Measurements from ENCODE around the gene TM9SF3.
"Not testable (repeated sequence)": the region's sequence is repeated elsewhere in the genome, so short reads cannot be mapped to it uniquely, and the experiment has no call there.

The TM9SF3 gene

DNA sequence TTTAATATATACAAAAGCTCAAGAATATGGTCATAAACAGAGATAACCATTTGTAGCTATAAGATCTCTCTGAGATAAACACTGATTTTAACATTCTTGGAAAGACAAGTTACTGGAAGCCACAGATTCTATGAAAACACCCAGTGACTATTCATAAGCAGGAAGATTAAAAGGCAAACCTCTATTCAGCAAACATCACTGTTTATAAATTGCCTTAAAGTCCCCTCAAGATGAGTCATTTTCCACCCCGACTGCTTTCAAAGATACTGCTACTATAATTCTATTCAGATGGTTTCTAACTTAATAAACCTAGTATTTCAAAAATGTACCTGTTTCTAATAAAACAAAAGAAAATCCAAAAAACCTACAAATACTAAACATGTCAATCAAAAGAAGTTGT lies 21.0 kb downstream of the TM9SF3 start:
- ATAC-seq = peak; percentile 77 to 93

DNA sequence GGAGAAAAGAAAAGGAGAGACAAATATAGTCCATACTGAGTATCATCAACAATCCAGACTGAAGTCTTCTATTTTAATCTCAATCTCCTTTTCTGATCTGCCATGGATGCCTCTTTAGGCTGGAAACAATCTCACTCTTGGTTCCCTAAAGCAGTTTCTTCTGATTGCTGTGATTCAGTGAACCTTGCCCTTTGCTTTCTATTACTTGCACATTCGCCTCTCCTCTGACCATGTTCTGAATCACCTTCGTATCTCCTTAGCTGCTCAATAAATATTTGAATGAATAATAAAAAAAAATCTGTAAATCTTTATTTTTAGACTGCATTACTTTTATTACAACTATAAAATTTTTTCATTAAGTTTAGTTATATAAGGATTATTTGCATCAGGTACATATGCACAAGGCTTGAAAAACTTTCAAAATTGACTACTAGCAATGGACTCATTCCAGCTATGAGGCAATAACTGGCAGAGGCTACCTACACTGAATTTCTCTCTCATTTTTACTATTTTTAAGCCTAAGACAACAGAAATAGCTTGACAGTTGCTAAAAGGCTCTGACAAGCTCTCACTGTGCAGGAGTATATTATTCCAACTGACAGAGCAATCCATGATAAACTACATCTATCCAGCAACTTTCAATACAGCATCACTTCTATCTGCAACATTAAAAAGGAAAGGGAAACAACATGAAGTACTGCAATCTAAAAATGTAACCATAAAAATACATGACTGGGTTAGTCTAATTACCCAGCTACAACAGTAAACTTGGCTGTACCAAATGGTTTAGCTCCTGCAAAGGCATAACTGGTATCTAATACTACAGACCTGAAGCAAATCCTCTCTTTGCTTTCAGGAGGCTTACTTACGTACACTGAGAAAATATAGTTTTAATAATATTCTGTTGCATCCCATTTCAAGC lies 25.6 kb downstream of the TM9SF3 start:
- ATAC-seq = no peak

- ATAC-seq = no peak
These were observed 26.3 kb downstream of the TM9SF3 start for GRCh38 chr10:96560489-96560888.

GRCh38 chr10:96556003-96556402 lies 30.8 kb downstream of the TM9SF3 start:
- ATAC-seq = no peak

- no peak for ATAC-seq
These were observed 31.5 kb downstream of the TM9SF3 start for GRCh38 chr10:96555330-96555729.

GRCh38 chr10:96548589-96548988 lies 38.2 kb downstream of the TM9SF3 start:
- ATAC-seq = no peak

DNA sequence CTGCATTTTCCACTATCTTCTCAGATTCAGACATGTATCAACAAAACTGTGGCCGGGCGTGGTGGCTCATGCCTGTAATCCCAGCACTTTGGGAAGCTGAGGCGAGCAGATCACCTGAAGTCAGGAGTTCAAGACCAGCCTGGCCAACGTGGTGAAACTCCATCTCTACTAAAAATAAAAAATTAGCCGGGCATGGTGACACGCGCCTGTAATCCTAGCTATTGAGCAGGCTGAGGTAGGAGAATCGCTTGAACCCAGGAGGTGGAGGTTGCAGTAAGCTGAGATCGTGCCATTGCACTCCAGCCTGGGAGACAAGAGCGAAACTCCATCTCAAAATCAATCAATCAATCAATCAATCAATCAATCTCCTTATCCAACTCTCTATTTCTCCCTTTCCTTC lies 41.3 kb downstream of the TM9SF3 start:
- not testable (repeated sequence) for ATAC-seq

- ATAC-seq = no peak
These were observed 44.9 kb downstream of the TM9SF3 start for GRCh38 chr10:96541921-96542320.

GRCh38 chr10:96540240-96540639 lies 46.6 kb downstream of the TM9SF3 start:
- ATAC-seq = no peak

DNA sequence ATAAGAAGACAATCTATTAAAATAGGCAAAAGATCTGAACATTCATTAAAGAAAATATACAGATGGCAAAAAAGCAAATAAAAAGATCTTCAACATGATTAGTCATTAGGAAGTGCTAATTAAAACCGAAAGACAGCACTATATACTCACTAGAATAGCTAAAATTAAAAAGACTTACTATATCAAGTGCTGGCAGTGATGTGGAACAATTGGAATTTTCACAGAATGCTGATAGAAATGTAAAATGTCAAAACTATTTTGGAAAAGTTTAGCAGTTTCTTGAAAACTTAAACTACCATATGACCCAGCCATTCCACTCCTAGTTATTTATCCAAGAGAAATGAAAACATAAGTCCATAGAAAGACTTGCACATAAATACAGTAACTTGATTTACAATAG lies 48.1 kb downstream of the TM9SF3 start:
- ATAC-seq = no peak

DNA sequence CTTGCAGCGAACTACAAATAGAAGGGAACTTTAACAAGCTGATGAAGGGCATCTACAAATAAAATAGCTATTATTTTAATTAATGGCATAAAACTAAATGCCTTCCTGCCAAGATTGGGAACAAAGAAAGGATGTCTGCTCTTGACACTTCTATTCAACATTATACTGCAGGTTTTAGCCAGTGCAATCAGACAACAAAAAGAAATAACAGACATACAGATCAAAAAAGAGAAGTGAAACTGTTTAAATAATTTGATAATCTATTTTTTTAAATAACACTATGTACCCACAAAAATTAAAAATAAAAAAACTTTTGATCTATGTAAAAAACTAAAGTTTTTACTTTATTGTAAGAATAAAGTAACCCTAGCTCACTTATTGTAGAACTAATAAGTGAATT lies 50.7 kb downstream of the TM9SF3 start:
- no peak for ATAC-seq

- no peak for ATAC-seq
These were observed 54.3 kb downstream of the TM9SF3 start for GRCh38 chr10:96532523-96532922.

DNA sequence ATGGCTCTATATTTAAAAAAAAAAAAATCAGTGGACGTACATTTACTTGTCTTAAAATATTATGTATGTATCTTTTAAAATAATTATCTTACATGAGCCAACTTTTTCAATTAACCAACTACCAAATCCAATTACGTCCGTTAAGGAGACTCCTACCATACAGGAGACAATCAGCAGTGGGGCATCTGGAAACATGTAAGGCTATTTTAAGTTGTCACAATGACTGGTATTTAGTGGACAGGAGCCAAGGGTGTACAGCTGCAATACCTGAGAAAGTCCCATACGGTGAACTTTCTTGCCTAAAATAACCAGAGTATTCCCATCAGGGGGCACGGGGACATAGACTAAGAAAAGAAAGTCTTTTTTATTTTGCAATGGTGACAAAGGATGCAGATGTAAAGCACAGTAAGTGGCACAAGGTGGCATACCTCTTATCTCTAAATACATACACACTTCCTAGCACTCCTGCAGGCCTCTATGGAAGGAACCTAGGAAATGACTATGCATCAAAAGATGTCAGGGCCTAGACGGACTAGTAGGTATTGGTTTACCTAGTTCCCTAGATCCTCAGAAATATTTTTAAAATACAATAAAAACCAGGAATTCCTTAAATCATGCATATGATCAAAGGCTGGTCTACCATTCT lies 57.1 kb downstream of the TM9SF3 start:
- ATAC-seq = no peak

DNA sequence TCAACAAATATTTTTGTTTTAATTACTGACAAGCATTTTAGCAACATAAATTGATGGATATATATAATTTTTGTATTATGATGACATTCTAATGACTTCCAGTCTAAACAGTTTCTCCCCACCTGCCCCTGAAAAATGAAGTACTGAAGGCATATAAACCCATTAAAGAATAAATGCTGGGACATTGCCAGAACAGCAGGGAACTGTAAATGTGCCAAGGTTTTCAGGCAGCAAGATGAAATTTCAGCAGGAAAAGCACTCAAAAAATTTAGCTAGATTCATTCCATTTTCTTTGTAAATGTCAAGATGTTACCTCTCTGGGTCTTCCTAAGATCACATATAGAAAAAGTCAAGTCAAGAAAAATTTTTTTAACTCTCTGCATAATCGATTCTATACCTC lies 62.1 kb downstream of the TM9SF3 start:
- ATAC-seq = no peak

DNA sequence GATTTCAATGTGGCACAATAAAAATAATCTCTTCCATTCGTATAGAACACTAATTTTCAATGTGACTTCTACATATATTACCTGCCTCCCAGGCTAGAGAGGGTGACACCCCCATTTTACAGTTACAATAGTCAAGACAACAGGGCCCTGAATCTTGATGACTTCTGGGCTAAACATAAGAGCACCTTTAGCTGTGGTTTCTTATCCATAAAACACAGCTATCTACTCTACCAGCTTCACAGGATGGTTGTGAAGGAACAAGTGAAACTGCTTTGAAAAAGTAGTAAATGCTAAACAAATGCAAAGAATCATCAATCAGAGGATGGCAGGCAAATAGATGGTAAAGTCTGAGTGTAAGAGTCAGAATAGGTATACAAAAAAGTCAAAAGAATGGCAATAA lies 69.5 kb downstream of the TM9SF3 start:
- ATAC-seq = no peak

GRCh38 chr10:96516337-96516736 lies 70.5 kb downstream of the TM9SF3 start:
- ATAC-seq = no peak

DNA sequence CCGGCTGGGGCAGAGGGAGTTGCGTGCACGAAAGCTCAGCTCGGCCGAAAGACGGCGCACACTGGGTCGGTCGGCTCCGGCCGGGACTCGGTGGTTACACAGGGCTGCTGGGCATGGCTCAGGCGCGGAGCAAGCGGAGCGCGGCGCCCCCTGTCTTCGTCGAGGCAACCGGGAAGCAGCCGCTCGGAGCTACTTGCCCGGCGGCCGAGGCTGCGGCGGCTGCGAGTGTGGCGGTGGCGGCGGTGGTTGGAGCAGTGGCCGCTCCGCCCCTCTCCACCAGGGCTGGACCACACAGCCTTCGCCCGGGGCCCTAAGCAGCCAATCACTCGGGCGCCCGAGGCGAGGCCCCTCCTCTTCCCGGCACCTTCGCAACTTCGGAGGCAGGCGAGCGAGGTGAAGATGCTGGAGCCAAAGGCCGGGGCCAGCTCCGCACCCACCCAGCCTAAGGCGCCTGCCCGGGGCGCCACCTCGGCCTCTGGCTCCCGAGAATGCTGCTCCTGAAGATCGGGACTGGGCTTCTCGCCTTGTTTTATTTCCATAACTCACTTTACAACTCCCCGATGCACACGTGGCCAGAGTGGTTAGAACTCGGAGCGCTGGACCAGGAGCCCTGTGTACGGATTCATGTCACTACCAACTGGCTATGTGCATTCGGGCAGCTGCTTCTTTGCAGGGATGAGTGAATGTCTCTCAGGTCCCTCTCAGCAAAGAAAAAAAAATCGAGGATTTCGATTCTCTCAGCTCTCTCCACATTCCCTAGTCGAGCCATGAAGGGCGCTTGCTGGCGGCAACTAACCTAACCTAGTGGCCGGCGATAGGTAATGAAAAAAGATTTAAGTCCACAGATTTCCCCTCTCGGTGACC lies 72.9 kb downstream of the TM9SF3 start, which contains the start of gene TLL2:
Gene TLL2, minus strand, starts transcription at position 229 of the 864 bp plus-strand sequence. CDS start 241 bp downstream, outside the sequence.
- peak; percentile 78 to 81 for ATAC-seq

DNA sequence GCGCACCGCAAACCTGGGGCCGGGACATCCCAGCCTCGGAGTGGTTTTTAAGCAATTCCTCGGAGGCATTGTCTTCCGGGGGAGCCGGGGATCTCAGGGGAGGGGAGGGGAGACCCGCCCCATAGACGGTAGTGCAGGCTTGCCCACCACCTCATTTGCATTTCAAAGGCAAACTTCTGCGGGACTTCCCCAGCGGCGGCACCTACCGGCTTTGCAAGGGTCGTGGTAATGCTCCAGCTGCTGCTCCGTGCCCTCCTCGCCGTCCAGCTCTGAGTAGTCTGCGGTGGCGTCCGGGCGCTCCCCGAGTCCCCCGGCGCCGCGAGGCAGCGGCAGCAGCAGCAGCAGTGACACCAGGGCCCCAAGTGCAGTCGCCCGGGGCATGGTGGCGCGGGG lies 73.5 kb downstream of the TM9SF3 start:
- ATAC-seq = peak; percentile 26 to 58

DNA sequence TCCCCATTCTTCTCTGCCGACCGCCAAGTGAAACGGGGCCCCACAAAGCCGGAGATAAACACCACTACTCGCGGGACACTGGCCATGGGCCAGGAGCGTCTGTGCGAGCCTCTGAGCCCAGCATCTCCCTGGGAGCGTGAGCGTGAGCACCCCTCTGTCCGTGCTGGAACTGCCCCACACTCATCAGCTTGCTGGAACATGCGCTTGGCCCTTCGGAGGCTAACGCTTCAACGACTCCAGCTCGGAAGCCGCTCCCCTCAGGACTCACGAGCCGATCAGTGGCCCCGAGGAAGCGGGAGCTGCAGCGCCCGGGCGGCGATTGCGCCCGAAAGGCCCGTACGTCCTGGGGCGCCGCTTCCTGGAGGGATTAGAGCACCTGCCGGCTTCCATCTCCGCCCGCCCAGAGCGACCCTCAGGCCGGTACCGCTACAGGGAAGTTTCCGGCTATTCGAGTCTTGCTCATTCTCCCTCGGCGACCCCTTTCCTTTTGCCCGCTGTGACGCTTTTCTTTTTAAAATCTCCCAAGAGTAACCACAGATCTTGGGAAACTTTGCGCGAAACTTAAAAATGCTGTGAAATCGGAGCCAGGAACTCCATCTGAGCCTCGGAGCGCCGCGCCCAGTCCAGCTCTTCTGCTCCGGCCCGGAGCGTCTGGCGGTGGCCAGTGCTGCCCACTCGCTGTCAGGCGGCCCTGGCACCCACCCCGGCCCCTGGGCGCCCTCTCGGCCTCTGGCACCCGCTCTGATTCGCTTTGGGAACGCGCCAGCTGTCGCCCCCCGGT lies 74.1 kb downstream of the TM9SF3 start:
- no peak for ATAC-seq

GRCh38 chr10:96511044-96511945 lies 75.5 kb downstream of the TM9SF3 start:
- ATAC-seq = no peak

DNA sequence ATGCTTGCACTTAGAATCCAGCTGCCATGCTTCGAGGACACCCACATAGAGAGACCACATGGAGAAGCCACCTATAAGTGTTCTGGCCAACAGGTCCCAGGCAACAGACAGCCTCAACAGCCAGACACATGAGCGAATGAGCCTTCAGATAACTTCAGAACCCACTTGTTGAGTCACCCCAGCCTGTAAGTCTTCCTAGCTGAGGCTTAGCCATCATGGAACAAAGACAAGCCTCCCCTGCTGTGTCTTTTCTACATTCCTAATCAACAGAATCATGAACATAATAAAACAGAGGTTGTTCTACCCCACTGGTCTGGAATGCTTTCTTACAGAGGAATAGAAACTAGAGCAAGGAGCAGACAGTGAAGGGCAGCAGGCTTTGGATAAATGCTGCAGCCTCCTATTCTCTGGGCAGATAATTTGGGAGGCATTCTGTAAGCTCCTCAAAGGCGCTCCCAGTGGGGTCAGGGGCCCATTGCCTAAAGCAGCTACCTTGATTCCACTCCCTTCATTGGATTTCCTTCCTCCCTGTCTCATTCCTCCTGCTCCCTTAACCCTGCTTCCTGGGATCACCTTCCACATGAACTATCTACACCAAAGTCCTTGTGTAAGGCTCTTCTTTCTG lies 77.7 kb downstream of the TM9SF3 start:
- no peak for ATAC-seq
